ENCODE measurements around the gene KANTR.

KANTR gene

DNA sequence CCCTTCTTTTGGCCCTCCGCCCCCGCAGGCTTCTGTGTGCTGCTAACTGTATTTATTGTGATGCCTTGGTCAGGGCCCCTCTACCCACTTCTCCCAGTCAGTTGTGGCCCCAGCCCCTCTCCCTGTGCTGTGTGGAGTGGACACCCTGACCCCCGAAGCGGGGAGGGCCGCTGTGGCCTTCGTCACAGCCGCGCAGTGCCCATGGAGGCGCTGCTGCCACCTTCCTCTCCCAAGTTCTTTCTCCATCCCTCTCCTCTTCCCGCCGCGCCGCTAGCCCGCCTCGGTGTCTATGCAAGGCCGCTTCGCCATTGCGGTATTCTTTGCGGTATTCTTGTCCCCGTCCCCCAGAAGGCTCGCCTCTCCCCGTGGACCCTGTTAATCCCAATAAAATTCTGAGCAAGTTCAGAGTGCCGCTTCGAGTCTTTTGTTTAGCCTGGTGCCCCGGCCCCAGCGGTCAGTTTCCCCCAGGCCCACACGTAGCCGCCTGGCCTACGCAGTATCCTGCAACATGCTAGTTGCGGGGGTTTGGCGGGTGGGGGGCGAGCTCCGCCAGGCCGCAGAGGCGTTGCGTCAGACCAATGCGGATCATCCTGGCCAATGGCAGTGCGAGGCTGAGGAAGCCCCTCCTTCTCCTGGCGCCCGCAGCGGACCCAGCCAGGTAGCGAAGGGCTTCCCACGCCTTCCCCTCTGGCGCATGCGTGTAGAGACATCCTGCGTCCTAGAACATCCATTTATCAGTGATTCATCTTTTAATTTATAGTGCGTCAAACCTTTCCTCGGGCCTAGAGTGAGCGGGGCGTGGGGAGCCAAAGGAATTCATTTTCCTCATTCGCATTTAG lies 5.6 kb upstream of the KANTR start:
- Mint-ChIP-seq H3K4me1 (ENCODE audit: low read depth) (peaks cover 61% of the 10 kb centered on the region), H3K4me3 (peak overlapping the region; percentile 73), H3K27me3 (peaks cover 39% of the 10 kb centered on the region), H3K27ac (peak overlapping the region; percentile 91), H3K9me3 (no peaks in the 10 kb centered on the region), H3K36me3 (ENCODE audit: low read depth) (peaks cover 51% of the 10 kb centered on the region)
- DNase-seq, result peak; percentile 83

DNA sequence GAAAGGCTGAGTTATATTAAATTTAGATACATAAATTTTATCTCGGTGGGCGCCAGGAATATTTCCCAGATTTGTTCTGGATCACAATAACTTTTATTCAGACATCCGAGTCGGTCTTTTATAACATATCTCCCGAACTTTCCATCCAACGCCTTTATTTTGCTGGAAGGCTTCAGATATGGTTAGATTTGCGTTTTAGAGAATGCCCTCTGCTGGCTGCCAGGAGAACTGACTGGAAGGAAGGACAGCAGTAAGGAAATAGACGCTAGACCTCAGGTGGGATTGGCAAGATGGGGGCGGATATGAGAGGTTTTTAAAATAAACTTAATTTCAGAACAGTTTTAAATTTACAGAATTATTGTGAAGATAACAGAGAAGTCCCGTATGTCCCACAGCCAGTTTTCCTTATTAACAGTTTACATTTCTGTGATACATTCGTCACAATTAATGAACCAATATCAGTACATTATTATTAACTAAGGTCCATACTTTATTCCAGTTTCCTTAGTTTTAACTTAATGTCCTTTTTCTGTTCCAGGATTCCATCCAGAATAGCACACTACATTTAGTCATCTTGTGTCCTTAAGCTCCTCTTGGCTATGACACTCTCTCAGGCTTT lies 4.6 kb upstream of the KANTR start:
- DNase-seq, result no peak
- Mint-ChIP-seq H3K27ac (peak overlapping the region; percentile 91), H3K4me1 (ENCODE audit: low read depth) (peaks cover 55% of the 10 kb centered on the region), H3K4me3 (peak overlapping the region; percentile 73), H3K9me3 (no peaks in the 10 kb centered on the region), H3K27me3 (peaks cover 35% of the 10 kb centered on the region), H3K36me3 (ENCODE audit: low read depth) (peaks cover 41% of the 10 kb centered on the region)

DNA sequence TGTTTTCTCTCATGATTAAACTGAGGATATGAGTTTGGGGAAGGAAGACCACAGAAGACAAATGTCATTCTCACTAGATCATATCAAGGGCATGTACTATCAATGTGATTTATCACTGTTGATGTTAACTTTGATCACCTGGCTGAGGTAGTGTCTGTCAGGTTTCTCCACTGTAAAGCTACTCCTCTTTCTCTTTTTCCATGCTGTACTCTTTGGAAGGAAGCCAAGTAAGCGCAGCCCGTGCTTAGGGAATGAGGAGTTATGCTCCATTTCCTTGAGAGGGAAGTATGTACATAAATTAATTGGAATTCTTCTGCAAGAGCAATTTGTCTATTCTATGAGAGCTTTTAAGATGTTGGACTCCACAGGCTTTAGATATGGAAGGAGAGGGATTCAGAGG lies 4.0 kb upstream of the KANTR start:
- no peak overlapping the region for H3K27ac Mint-ChIP-seq

DNA sequence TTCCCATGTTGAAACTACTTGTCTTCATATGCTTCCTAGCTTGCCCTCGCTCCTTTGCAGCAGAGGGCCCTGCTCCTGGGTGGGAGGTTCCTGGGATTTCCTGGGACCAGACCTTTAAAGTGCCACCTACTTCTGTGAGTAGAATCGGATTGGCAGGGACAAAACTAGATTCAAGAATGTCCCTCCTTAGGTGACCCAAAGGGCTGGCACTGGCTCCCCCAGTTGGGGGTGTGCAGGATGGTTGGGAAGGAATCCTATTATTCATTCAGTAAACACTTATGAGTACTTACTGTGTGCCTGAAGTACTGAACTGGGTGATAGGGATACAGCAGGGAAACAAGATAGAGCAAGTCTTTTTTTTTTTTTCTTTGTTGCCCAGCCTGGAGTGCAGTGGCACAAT lies 2.6 kb upstream of the KANTR start:
- Mint-ChIP-seq H3K27me3 (peaks cover 28% of the 10 kb centered on the region), H3K9me3 (no peaks in the 10 kb centered on the region), H3K36me3 (ENCODE audit: low read depth) (peaks cover 21% of the 10 kb centered on the region), H3K27ac (no peak overlapping the region), H3K4me1 (ENCODE audit: low read depth) (peaks cover 48% of the 10 kb centered on the region), H3K4me3 (no peak overlapping the region)
- DNase-seq, result no peak

More for the DNA sequence above, 4.0 kb upstream of the KANTR start:
- Mint-ChIP-seq H3K4me1 (ENCODE audit: low read depth) (peaks cover 52% of the 10 kb centered on the region), H3K36me3 (ENCODE audit: low read depth) (peaks cover 35% of the 10 kb centered on the region), H3K9me3 (no peaks in the 10 kb centered on the region), H3K4me3 (no peak overlapping the region), H3K27me3 (peaks cover 34% of the 10 kb centered on the region)
- DNase-seq, result no peak

DNA sequence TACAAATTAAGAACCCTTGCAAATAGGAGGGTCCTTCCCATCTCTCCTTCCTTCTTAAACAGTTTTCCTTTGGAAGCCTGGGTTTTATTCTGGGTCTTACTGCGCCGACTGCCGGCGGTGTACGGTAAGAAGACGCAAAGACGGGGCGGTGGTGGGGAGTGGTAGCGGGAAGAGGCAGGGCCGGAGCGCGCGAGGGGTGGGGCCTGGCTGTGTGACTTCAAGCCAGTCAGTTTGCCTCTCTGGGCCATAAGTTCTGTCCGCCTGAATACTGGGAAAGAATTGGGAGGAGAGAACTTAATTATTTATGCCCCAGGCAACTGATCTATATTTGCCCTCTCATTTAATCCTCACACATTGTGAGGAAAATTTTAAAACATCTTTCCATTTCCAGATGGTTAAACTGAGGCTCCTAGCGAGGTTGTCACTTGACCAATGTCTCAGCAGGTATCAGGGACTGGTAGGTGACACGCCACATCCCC lies 726 bp upstream of the KANTR start:
- peak overlapping the region; percentile 95 for H3K27ac Mint-ChIP-seq
- peaks cover 3% of the 10 kb centered on the region for H3K36me3 Mint-ChIP-seq (ENCODE audit: low read depth)
- peak; percentile 77 for DNase-seq

DNA sequence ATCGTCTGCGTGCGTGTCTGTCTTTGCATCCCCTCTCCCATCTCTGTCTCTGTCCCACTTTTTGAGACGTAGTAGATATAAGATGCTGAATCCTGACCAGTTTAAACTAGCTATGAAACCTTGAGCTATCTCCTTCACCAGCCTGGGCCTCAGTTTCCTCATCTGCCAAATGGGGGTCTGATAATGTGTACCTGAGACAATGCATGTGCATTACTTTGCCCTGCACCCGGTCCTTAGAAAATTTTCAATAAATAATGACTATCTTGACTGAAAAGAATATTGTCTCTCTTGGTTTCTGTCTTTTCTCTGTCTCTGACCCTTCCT lies 602 bp downstream of the KANTR start:
- Mint-ChIP-seq H3K27ac (peak overlapping the region; percentile 95), H3K4me3 (peak overlapping the region; percentile 88), H3K9me3 (no peaks in the 10 kb centered on the region), H3K4me1 (ENCODE audit: low read depth) (peaks cover 19% of the 10 kb centered on the region), H3K36me3 (ENCODE audit: low read depth) (peaks cover 6% of the 10 kb centered on the region), H3K27me3 (peaks cover 14% of the 10 kb centered on the region)
- no peak for DNase-seq

More for the DNA sequence above, 726 bp upstream of the KANTR start:
- Mint-ChIP-seq H3K4me1 (ENCODE audit: low read depth) (peaks cover 31% of the 10 kb centered on the region), H3K9me3 (no peaks in the 10 kb centered on the region), H3K27me3 (peaks cover 18% of the 10 kb centered on the region), H3K4me3 (peak overlapping the region; percentile 88)

DNA sequence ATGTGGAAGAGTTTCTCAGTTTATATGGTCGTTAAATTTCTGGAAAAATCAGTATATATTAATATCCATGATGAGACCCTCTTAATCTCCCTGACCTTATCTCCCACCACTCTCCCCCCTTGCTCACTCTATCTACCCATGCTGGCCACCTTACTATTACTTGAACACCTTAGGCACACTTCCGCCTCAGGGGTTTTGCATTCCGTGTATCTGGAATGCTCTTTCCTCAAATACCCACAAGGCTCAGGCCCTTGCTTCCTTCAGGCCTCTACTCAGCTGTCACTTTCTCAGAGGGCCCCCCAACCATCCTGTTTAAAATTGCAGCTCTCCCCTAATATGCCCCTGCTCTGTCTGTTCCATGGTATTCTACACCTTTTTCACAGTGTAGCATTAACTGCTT lies 1.9 kb downstream of the KANTR start:
- no peak overlapping the region for H3K4me3 Mint-ChIP-seq
- H3K36me3 Mint-ChIP-seq (ENCODE audit: low read depth), result peaks cover 9% of the 10 kb centered on the region
- peaks cover 15% of the 10 kb centered on the region for H3K27me3 Mint-ChIP-seq
- no peak for DNase-seq
- no peak overlapping the region for H3K27ac Mint-ChIP-seq
- peaks cover 19% of the 10 kb centered on the region for H3K4me1 Mint-ChIP-seq (ENCODE audit: low read depth)
- no peaks in the 10 kb centered on the region for H3K9me3 Mint-ChIP-seq

DNA sequence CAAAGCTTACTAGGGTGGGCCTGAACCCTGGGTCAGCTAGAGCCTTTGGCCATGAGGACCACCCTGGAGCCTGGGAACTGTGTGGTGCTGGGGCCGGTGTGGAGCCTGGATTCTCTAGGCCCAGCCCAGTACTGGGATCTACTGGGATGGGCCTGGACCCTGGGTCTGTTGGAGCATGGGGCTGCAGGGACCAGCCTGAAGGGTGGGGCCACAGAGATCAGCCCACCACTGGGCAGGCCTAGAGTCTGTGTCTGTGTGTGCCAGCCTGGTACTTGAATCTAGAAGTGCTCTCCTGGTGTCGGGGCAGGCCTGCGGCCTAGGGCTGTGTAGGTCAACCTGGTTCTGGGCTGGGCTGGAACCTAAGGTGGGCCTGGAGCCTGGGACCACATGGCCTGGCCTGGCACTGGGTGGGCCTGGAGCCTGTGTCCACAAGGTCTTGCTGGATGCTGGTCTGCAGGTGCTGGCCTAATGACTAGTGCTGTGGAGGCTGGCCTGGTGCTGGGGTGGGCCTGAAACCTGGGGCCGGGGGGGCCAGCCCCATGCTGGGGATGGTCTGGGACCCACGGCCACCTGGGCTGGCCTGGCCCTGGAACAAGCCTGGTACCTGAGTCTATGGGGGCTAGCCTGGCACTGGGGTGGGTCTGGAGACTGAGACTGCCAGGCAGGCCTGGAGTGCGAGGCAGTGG lies 21.1 kb downstream of the KANTR start:
- Mint-ChIP-seq H3K4me1 (ENCODE audit: low read depth) (peaks cover 6% of the 10 kb centered on the region), H3K27ac (no peak overlapping the region), H3K4me3 (no peak overlapping the region), H3K27me3 (peaks cover 18% of the 10 kb centered on the region), H3K36me3 (ENCODE audit: low read depth) (peaks cover 3% of the 10 kb centered on the region), H3K9me3 (no peaks in the 10 kb centered on the region)
- DNase-seq, result no peak

DNA sequence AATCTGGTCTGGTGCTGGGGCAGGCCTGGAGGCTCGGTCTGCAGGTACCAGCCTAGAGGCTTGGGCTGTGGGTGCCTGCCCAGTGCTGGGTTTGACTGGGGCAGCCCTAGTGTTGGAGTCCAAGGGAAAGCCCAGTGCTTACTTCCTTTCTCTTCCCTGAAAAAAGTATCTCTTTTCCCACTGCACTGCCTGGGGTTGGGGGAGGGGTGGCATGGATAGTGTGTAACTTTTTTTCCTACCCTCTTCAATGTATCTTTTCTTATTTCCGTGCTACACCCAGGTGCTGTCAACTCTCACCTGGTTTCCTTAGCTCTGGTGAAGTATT lies 21.6 kb downstream of the KANTR start:
- Mint-ChIP-seq H3K27ac (no peak overlapping the region), H3K27me3 (peaks cover 13% of the 10 kb centered on the region), H3K4me1 (ENCODE audit: low read depth) (peaks cover 6% of the 10 kb centered on the region), H3K4me3 (no peak overlapping the region), H3K36me3 (ENCODE audit: low read depth) (peaks cover 2% of the 10 kb centered on the region), H3K9me3 (no peaks in the 10 kb centered on the region)
- no peak for DNase-seq

DNA sequence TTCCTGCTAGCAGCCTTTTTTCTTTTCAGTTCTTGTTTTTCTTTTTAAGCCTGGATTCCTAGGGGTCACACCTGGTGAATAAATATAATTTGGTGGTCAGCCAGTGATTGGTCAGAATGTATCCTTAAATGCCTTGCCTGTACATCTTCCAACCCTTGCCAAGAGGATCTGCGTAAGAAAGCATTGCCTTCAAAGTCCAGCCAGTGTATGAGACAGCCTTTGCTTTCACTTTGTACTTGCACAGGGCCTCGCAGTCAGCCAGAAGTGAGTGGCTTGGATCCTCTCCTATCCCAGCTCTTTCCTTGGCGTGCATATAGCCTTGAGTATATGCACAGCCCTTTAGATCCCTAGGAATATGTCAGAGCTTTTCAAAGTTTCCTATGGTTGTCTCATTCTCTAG lies 22.2 kb downstream of the KANTR start:
- no peak overlapping the region for H3K27ac Mint-ChIP-seq
- H3K9me3 Mint-ChIP-seq, result no peaks in the 10 kb centered on the region
- peaks cover 12% of the 10 kb centered on the region for H3K27me3 Mint-ChIP-seq
- H3K4me3 Mint-ChIP-seq, result no peak overlapping the region
- DNase-seq, result no peak
- peaks cover 2% of the 10 kb centered on the region for H3K36me3 Mint-ChIP-seq (ENCODE audit: low read depth)
- H3K4me1 Mint-ChIP-seq (ENCODE audit: low read depth), result peaks cover 6% of the 10 kb centered on the region

DNA sequence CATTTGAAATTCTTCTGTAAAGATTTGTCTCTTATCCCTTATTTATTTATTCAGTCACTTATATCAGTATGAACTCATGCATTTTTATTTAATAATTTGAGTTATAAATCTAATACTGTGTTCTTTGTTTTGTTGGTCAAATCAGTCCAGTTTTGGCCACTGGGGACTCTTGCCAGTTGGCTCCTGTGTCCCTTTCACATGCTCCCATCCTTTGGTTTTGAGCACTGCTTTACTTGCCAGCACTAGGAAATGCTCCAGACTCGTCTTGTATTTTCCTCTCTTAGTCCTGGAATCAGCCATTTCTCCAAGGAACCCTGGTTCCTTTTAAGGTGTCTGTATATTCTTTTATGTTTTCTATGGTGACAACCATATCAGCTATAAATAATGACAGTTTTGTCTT lies 28.1 kb downstream of the KANTR start:
- no peaks in the 10 kb centered on the region for H3K36me3 Mint-ChIP-seq (ENCODE audit: low read depth)
- no peaks in the 10 kb centered on the region for H3K9me3 Mint-ChIP-seq
- no peak overlapping the region for H3K4me3 Mint-ChIP-seq
- H3K27me3 Mint-ChIP-seq, result no peaks in the 10 kb centered on the region
- peaks cover 6% of the 10 kb centered on the region for H3K4me1 Mint-ChIP-seq (ENCODE audit: low read depth)
- no peak for DNase-seq
- H3K27ac Mint-ChIP-seq, result no peak overlapping the region

DNA sequence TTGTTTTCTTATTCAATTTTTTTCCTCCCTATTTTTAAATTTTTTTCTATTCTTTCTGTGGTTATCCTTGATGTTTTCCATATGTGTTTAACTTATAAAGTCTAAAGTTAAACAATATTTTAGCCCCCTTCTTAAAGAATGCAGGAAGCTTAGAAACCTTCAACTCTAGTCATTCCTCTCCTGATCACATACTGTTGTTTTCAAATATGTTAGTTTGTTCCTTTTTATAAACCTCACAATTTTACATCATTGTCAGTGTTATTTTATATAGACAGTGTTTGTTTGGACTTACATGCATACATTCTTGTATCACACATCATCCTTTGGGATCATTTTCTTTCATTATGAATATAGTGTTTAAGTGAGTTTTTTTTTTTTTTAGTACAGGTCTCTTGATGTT lies 31.6 kb downstream of the KANTR start:
- peaks cover 6% of the 10 kb centered on the region for H3K4me1 Mint-ChIP-seq (ENCODE audit: low read depth)
- no peak overlapping the region for H3K4me3 Mint-ChIP-seq
- H3K27me3 Mint-ChIP-seq, result peaks cover under 1% of the 10 kb centered on the region
- H3K36me3 Mint-ChIP-seq (ENCODE audit: low read depth), result no peaks in the 10 kb centered on the region
- H3K9me3 Mint-ChIP-seq, result no peaks in the 10 kb centered on the region
- no peak for DNase-seq
- H3K27ac Mint-ChIP-seq, result no peak overlapping the region

DNA sequence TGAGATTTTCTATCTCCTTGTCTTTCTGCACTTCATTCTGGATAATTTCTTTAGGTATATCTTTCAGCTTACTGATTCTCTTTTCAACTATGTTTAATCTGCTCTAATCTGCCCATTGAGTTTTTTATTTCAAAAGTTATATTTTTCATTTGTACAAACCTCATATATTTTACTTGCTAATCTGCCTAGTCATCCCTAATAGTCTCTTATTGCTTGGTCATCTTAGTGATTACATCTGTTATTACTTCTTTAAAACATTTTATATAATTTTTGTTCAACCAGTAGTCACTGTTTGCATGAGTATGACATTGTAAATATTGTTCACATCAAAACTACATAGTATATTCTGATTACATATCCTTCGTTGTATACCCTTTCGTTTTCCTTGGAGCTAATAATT lies 32.4 kb downstream of the KANTR start:
- Mint-ChIP-seq H3K4me1 (ENCODE audit: low read depth) (peaks cover 6% of the 10 kb centered on the region), H3K4me3 (no peak overlapping the region), H3K27ac (no peak overlapping the region), H3K9me3 (no peaks in the 10 kb centered on the region), H3K27me3 (peaks cover 3% of the 10 kb centered on the region), H3K36me3 (ENCODE audit: low read depth) (peaks cover 3% of the 10 kb centered on the region)
- no peak for DNase-seq

DNA sequence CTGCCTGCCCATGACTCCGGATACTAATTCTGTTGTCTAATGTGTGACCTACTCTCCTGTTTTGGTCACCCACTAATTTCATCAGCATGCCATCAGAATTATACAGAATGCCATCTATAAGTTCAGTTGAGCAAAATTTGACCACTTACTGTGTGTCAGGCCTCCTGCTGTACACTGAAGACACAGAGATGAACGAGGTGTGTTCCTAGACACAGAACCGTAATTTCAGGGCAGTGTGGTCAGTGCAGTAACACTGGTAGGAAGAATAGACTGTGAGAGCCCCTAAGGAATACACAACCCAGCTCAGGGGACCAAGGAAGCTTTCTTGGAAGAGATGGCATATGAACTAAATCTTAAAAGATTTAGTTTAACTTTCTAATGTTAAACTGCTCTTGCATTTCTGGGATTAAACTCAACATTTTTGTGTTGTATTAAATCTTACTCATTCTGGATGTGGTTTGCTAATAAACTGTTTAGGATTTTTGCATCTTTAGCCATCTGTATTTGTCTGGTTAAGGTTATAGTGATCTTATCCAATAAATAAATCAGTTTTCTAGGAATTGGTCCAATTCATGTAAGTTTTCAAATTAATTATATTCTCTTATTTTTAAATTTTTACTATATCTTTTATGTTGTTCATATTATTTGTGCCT lies 34.3 kb downstream of the KANTR start:
- H3K27me3 Mint-ChIP-seq, result peaks cover 3% of the 10 kb centered on the region
- peaks cover 6% of the 10 kb centered on the region for H3K4me1 Mint-ChIP-seq (ENCODE audit: low read depth)
- H3K4me3 Mint-ChIP-seq, result no peak overlapping the region
- peaks cover 13% of the 10 kb centered on the region for H3K36me3 Mint-ChIP-seq (ENCODE audit: low read depth)
- DNase-seq, result no peak
- no peaks in the 10 kb centered on the region for H3K9me3 Mint-ChIP-seq
- H3K27ac Mint-ChIP-seq, result no peak overlapping the region
